Muscle of arm (tissue), 12 donors: ENCODE measurements around the gene CYSTM1. TPM values are rescaled to one million over a fixed set of nuclear protein-coding genes. Genes with fewer than 3 reads are reported as not detected.

Source experiments
- DNase-seq: peaks from one replicate; pipeline ENCODE4 v3.0.0-alpha.2; 2013
- polyA plus RNA-seq, 12 donors: library from polyadenylated mRNA; unstranded; fragments of 120-200 nt; gene quantifications; one replicate each; pipeline ENCODE4 v1.2.1, GENCODE V29; 2013; ENCODE audit not compliant: insufficient read length in 12 of 12

The CYSTM1 gene
- polyA plus RNA-seq, 12 donors = 18.3 to 55.8 (median 31.0) TPM; not detected in 1

DNA sequence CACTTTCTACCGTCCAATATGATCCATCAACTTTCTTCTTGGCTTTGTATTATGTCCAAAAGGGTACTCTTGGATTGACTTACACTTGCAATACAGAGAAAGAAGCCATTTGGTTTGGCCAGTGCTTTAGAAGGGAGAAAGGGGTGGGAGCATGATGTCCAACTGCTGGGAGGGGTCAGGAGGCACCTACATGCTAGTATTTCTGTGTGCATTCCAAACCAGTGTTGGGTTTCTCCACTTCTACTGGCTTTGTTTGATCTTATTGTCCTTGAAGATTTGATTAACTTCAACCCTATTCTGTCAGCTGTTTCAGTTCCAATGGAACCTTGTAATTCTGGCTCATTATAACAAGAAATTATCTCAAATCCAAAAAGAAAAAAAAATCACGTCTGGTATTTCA, 27.6 kb downstream of the CYSTM1 start:
- DNase-seq = no peak

DNA sequence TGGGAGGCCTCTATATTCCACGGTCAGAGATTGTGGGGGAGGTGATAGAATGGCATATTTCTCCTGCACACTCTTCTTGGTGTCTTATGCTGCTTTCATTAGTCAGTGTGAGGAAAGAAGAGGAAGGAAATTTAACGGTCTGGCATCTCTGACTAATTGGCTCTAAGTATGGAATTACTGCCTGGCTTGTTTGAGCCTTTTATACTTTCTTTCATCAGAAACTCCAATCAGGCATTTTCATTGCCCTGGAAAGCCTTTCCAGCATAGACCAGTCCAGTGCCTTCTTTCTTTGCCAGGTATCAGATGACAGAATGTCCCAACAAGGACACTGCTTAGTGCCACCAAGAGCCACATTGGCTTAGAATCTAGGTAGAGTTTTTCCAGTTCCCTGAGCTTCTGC, 30.2 kb downstream of the CYSTM1 start:
- no peak for DNase-seq

DNA sequence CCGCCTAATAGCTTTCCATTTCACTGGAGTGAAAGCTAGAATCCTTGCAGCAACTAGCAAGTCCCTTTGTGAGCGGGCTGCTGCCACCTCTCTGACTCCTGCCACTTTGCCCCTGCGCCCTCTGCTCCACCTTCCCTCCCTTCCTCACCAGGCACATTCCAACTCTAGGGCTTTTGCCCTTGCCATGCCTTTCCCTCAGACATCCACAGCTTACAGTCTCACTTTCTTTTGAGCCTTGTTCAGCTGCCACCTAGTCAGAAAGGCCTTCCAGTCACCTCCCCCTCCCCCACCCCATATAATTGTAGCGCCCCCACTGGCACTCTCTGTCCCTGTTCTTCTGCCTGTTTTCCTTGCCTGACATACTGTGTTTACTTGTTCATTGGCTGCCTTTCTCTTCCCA, 31.0 kb downstream of the CYSTM1 start:
- DNase-seq = no peak

DNA sequence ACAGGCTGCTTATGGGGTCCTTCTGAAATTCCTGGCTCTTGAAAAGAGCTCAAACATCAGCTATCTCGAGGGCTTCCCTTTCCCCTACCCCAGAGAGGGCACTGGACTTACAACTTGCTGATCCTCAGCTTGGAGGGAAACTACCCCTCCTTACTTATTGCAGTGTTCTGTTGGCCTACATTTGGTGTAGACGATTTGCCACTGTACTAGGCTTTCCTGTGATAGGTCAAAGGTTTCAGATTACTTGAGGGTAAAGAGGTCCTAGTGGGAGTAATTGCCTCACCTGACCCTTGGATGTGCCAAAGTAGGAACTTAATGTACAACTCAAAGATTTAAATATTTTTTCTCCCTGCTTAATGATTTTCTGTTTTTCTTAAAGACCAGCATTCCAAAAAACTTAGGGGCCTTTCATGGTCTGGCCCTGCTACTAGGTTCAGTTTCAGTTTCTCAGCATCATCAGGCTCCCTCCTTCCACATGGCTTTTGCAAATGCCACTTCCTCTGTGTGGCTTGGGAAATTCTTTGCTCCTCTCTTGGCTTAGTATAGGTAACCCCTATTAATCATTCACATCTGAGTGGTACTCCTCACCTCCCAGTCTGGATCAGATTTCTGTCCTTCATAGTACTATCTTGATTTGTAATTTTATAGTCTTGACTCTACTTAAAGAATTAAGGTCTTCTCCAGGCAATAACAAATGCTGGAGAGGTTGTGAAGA, 32.4 kb downstream of the CYSTM1 start:
- no peak for DNase-seq

DNA sequence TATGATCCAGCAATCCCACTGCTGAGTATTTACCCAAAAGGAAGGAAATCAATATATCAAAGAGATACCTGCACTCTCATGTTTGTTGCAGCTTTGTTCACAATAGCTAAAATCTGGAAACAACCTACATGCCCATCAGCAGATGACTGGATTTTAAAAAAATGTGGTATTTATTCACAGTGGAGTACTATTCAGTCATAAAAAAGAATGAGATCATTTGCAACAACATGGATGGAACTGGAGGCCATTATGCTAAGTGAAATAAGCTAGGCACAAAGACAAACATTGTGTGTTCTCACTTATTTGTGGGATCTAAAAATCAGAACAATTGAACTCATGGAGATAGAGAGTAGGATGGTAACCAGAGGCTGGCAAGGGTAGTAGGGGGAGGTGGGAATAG, 33.1 kb downstream of the CYSTM1 start:
- DNase-seq = no peak

DNA sequence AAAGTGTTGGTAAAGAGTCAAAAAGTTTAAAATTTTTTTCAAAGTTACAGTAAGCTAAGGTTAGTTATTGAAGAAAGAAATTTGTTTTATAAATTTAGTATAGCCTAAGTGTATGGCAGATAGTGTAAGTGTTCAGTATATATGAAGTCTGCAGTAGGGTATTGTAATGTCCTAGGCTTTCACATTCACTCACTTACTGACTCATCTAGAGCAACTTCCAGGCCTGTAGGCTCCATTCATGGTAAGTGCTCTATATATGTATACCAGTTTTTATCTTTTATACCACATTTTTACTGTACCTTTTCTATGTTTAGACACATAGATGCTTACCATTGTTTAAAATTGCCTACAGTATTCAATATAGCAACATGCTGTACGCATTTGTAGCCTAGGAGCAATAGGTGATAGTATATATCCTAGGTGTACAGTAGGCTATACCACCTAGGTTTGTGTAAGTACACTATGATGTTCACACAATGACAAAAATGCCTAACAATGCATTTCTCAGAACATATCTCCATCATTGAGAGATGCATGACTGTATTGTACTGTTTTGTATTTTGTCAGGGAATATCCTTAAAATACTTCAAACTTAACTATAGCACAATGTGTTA, 38.5 kb downstream of the CYSTM1 start:
- DNase-seq = no peak

DNA sequence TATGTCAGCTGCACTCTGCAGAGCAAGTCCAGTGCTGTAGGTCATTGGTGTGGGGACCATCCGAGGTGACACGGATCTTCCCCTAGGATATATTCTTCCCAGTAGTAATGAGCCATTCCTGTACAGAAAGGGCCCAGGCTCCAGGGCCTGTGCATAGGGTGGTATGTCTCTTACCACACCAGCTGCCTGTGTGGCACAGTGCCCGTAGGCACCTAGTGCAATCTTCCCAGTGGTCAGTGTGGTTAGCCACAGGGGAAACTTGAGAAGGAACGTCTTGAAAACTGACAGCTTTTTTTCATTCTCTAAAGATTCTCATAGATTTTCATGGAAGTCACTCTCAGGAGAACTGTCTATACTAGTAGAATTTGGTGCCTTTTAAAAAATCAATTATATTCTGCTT, 39.8 kb downstream of the CYSTM1 start:
- no peak for DNase-seq

DNA sequence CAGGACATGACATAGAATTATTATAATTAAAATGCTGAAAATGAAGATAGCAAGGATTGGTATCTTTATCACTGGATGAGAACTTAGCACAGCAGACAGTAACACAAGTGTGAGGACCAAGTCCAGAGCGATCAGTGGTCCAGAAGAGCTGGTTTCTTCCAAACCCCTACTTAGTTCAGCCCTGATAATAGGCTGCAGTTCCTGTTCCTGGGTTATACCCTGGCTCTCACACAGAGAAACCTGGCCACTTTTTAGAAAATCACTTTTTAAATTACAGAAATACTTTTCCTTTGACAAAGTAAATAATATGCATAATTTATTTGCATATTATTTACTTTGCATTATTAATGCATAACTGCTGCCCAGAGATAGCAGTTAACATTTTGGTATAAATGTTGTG, 40.3 kb downstream of the CYSTM1 start:
- no peak for DNase-seq

DNA sequence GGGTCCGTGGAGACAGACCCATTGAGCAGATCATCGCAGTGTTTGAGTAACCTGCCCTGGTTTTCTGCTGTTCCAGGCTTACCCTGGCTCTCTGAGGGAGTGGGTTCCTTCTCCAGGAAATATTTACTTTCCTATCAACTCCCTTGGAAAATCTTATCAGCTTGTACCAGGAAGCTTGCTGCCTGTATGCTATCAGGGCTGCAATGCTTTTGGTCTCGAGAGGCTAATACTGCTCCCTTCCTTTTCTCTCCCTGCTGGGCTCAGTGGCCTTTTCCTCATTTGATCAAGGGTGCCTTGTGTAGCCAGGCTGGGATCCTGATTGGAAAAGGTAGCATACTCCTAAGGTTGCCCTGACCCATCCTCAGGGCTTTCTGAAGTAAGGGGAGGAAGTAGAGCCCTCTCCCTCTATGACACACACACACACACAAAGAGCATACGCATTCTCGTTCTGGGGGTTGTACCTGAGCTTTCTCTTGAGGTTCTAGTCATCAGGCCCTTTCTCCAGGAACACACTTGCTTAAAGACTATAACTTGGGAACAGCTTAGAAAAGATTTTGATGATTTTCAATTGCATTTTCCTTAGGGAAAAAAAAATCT, 41.6 kb downstream of the CYSTM1 start:
- no peak for DNase-seq

DNA sequence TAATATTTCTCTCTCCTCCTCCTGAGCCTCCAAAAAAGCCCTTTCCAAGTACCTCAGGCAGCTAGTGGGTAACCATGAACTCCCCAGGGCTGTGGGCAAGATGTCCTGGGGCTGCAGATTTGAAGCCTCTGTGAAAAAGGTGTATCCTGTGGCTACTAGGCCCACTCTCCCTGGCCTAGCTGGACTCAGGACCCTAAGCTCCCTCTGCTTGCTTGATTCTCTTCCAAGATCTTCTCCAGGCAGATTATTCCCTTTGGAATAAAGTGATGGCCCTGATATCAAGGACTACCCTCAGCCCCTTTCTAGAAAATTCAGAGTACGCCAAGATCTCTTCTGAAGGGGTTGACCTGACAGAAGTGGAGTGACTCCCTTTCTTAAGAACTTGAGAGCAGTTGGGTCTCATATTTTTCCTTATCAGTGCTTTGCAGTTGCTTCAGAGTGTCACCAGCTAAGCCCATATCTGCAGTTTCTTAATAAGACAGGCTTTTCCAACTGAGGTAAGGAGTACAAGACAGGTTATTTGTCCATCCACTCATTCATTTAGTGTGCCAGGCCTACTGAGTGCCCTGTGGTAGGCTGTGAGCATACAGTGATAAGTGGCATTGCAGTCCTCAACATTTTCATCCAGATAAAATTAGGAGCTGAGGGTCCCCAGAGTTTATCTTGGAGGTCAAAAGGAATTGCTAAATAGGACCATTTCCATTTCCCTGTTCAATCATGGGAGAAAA, 42.5 kb downstream of the CYSTM1 start:
- DNase-seq = no peak

DNA sequence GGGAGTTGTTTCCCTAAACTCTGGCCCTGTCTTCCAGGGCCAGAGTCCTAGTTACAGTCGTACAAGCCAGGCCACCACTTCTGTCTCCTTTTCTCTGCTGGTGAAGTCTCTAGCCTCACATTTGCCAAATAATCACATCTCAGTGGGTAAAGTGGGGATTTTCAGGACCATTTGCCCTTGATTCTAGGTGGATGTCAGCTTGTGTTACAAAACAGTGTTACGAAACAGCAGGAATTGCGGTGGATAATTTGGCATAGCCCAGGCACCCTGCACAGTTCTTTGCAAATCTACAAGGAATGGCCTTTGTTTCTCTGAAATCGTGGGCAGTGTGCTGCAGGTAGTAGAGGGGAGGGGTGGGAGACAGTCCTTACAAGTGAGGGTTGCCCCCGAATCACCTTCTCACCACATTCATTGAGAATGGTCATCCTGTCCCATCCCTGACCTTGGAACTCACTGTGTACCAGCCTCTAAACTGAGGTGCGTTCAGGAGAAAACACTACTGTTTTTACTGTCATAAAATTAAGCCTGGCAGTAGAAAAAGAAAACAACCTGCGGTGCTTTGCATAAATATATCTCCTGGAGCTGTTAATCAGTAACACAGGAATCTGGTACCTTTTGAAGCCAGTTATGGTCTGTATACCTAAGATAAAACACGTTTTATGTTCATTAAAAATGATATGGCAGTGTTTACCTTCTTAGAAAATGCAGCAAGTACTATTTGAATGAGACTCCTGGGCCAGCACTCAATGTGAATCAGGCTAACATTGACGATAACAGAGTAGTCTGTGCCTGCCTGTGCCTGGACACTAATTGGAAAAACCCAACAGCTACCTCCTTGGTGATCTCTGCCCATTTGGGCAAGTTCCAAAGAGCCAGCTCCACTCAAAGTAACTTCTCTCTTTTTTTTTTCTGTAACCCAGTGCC, 44.3 kb downstream of the CYSTM1 start:
- no peak for DNase-seq

DNA sequence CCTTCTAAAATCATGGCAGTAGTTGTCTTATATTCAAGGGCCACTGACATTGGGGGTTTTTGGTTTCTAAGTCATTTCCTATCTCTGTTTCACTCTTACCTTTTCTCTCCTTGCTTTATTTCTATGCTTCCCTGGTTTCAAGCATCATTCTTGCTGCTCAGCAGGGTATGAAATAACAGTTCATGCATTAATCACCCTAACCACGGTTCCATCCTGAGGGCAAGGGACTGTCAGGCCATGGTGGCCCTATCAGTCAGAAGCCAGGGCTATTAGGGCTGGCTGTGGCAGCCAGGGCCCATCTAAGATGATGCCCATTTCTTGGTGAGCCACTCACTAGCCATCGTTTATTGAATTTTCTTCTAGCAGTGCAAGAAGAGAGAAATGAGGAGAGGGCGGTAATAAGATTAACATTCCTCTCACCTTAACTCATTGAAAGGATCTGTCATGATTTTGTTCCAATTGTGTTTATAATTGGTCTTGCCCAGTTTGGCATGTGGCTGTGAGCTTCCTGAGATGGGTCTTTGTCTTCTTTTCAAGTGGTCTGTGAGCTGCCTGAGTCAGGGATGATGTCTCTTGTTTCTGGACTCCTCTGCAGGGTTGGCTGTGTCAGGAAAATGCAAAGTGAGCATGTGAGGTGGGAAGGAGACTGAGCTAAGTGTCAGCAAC, 45.2 kb downstream of the CYSTM1 start:
- no peak for DNase-seq

DNA sequence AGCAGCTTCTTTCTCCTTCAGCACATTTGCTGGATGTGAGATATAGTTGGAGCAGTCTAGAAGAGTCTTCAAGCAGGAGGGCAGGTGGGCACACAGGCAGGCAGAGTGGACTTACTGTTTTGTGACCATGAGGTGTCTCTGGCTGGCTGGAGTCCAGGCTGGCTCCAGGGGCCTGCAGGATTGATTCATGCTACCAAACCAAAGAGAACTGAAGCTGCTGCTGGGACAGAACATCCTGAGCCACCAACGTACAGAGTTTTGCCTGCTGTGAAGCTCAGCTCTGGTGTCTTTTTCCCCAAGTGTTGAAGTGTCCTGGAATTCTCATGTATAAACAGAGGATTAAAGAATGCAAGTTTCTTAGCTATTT, 45.7 kb downstream of the CYSTM1 start:
- DNase-seq = no peak

DNA sequence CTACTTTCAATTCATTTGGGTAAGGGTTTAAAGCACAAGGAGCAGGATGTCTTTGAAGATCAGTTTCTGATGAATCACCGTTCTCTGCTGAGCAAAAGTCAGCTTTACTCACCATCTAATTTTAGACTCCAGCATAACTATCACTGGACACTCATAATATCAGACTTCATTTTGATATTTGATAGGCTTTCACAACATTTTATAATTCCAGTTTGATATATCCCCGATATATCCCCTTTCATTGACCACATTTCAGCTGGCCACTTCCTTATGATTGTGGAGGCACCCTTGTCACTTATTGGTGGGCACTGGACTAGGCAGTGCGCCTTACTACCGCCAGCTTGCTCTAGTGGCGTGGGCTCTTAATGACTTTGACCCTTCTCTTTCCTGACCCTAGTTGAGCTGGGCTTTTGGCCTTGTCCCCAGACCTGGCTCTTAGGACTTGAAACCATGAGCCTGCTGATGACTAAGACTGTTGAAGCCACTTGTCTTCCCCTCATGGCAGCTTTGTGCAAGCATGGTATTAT, 46.8 kb downstream of the CYSTM1 start:
- no peak for DNase-seq

DNA sequence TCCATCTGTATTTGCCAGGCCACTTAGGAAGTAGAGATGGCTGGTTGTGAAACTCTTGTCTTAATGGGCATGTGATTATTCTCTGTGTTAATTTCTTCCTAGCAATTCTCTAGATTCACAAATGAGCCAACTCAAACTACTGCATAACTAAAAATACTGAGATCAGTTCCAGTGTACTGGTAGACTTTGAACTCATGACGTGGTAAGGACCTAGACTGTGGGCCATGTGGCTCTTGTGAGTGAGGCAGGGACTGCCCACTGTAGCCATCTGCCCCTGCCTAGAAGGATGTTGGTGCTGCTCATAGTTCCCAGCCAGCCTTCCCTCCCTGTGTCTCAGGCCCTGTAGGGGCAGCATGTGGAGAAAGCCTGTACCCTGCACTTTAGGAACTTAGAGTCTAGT, 47.4 kb downstream of the CYSTM1 start:
- DNase-seq = no peak

DNA sequence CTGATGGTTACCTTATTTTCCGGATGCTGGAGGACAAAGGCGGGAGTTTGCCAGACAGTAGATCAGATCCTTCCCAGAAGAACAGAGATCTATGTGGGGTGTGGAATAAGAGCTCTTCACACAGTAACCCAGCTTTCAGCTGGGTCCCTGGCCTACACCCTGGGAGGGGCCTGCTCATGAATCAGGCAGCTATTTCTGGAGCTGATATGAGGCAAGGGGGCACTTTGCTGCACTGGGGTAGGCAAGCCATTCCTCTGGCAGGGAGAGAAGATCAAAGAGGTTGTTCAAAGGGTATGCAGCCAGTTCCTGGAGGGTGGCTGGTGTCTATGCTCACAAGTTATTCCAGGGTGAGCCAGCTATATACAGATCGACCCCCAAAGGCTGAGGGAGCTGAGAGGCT, 48.6 kb downstream of the CYSTM1 start:
- DNase-seq = no peak

DNA sequence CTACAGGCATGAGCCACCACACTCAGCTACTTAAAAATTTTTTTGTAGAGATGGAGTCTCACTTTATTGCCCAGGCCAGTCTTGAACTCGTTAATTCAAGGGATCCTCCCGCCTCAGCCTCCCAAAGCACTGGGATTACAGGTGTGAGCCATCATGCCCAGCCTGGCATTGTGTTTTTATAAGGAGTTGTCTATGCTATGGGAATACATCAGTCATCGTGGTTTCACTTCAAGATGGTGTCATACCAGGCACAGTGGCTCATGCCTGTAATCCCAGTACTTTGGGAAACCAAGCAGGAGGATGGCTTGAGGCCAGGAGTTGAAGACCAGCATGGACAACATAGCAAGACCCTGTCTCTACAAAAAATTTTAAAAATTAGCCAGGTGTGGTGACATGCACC, 49.7 kb downstream of the CYSTM1 start:
- no peak for DNase-seq

DNA sequence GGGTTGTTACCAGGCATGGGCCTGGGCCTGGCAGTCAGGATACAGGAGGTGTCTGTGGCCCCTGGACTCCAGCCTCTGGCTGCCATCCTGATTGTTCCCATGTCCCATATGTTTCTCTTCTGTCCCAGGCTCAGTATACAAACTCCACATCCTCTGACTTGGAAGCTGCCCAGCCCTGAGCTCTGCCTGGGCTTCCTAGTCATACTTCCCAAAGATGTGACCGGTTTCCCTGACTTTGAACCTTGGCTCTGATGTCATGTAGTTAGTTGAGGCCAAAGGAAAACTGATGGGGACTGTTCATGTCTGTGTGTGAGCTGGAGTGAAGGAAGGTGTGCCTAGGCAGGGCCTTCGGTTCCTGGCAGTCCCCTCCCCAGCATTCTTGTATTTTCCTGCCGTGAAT, 50.4 kb downstream of the CYSTM1 start:
- no peak for DNase-seq

DNA sequence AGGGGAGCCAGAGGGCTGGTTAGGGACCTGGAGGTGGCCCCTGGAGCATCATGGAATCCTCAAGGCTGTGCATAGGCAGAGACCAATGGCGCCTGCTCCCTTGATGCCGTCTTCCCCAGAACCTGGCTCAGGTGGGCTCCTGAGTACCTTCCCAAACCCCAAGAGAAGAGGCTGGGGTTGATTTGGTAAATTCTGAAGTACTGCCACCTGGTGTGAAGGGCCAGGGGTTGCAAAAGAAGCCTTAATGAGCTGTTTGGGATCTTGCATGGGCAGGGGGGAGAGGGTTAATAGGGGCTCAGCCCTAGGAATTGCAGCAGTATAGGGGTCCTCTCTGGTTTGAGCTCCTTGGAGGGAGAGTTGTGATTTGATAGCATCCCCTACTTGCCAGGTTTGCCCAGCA, 52.1 kb downstream of the CYSTM1 start:
- no peak for DNase-seq

DNA sequence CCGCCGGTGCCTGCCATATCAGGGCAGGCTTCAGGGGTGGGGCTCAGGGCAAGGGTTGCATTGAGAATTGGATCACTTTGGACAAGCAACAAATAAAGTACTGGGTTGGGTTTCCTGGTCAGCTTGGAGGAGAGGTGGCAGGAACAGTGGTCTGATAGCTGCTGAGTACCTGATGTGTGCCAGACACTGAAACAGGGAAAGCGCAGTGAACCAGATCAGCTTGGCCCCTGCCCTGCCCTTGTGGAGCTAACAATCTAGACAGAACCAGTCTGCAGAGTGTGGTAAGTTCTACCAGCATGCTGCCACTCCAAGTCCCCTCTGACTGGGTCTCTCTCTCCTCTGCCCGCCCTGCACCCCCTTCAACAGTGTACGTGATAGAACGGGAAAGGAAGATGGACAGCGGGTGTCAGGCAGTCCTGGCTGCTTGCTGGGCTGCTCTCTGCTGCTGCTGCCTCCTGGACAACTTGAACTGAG, 53.4 kb downstream of the CYSTM1 start:
- DNase-seq = no peak

DNA sequence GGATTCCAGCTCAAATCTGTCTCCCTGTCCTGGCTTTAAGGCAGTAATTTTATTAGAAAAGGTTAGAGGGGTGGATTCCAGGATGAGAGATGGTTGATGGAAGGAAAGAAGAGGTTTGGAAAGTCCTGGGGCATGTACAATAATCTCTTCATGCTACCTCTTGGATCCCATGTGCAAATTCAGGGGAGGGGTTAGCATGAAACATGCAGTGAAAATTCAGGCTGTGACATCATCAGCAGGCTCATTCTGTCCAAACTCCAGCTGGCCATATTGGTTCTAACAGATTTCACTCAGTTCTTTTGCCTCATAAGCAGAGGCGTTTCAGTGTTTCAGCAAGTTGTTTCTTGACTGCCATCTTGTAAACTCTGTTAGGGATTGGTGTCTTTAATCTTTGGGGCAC, 55.4 kb downstream of the CYSTM1 start:
- DNase-seq = no peak
